Heart right ventricle (tissue), 16 donors: ENCODE results near the gene KRT84. TPM values are rescaled to one million over a fixed set of nuclear protein-coding genes. Genes with fewer than 3 reads are reported as not detected.

ENCODE experiments used
- ATAC-seq, 8 donors: fragments of 200-7000 bp; cut with Tn5 transposase; one replicate each; pipeline ENCODE4 v1.9.1; 2020; ENCODE audit warnings: mild to moderate bottlenecking in 8 of 8, moderate library complexity in 8 of 8, moderate number of reproducible peaks in 1 of 8
- DNase-seq, 2 donors: peaks; one replicate each; pipeline ENCODE4 v3.0.0-alpha.2; 2020
- H3K27ac ChIP-seq, 10 donors: fragments of 200-600 bp; sonication (generic) in 2 of 10; one replicate each; pipeline versions ENCODE4 v1.5.0 to v1.8.0; 2020 to 2022; ENCODE audit warnings: mild to moderate bottlenecking in 3 of 10
- H3K27me3 ChIP-seq, 7 donors: fragments of 200-600 bp; one replicate each; pipeline ENCODE4 v1.8.0; 2021 to 2022; ENCODE audit warnings: mild to moderate bottlenecking in 2 of 7
- H3K36me3 ChIP-seq, 9 donors: fragments of 200-600 bp; sonication (generic) in 1 of 9; one replicate each; pipeline versions ENCODE4 v1.5.0 to v1.8.0; 2020 to 2022; ENCODE audit warnings: mild to moderate bottlenecking in 2 of 9
- H3K4me1 ChIP-seq, 9 donors: fragments of 200-600 bp; sonication (generic) in 1 of 9; one replicate each; pipeline versions ENCODE4 v1.5.0 to v1.8.0; 2020 to 2022; ENCODE audit warnings: mild to moderate bottlenecking in 4 of 9
- H3K4me3 ChIP-seq, 10 donors: fragments of 200-600 bp; sonication (generic) in 2 of 10; one replicate each; pipeline versions ENCODE4 v1.5.0 to v1.8.0; 2020 to 2022; ENCODE audit warnings: mild to moderate bottlenecking in 7 of 10, moderate library complexity in 2 of 10
- H3K9me3 ChIP-seq, 11 donors: fragments of 200-600 bp in 10 of 11; sonication (generic) in 2 of 11; one replicate each; pipeline versions ENCODE4 v1.5.0 to v1.8.0; 2013 to 2022; ENCODE audit warnings: mild to moderate bottlenecking in 2 of 11, control low read depth in 1 of 11, moderate library complexity in 1 of 11
- WGBS, 2 donors: extraction: QIAGEN DNeasy Blood & Tissue Kit; methylation state at CpG; one replicate each; pipeline ENCODE4 v1.1.7; 2013; ENCODE audit warnings: inconsistent platforms in 1 of 2; 5-methylcytosine and 5-hydroxymethylcytosine counted together
- intact Hi-C, 10 donors: fragments of 100-400 bp; cut with DNase I; formaldehyde crosslinking; loops; one replicate each; pipeline versions ENCODE4 v1.11.1 to v1.14.2; 2022
- polyA plus RNA-seq, 2 donors: library from polyadenylated mRNA; stranded (reverse); fragments of 200-250 nt; gene quantifications; one replicate each; pipeline ENCODE4 v1.2.3, GENCODE V29; 2013
- total RNA-seq, 10 donors: library from RNA; stranded (reverse); fragmentation: NEBNext Ultra II Directional in 3 of 10; extraction: Animal tissue kit (Norgen Biotek cat#: 25700) in 3 of 10; gene quantifications; one replicate each; pipeline versions ENCODE4 v1.2.1 to v1.2.4, GENCODE V29; 2021 to 2023
- TF ChIP-seq, protein P1 (sequence below), 9 donors: fragments of 200-600 bp; sonication (generic) in 2 of 9; IDR thresholded peaks; one replicate each; pipeline versions ENCODE4 v1.5.0 to v1.8.0; 2021 to 2022; ENCODE audit warnings: antibody characterized with exemption in 9 of 9, mild to moderate bottlenecking in 5 of 9, moderate library complexity in 1 of 9
- donor health status: Arrhythmogenic right ventricular cardiomyopathy.
- donor health status: ischemic (EF 13 %, LVEDD 7.1; RV severe dilation, severe dysfunction).
- donor health status: healthy with polysubstance abuse.
- donor health status: DM: no; HTN: yes; CAD: no.
- donor health status: DM: no; HTN: no; CAD: no.
- donor health status: ischemic (EF 25% LVEDD 6.9; RV normal size, moderate dysfunction).
- donor health status: ischemic (EF 25% LVEDD 5.7; RV mildly dilated, moderate dysfunction).
- donor health status: healthy.
- donor health status: DM: yes; HTN: yes; CAD: no.
- donor health status: Ischemic cardiomyopathy.
- donor health status: ischemic (EF 35%, LVEDD 5.7; RV mildly dilated, moderate dysfunction).
- donor health status: nonischemic (EF 11% LVEDD 7.7; RV severe dilation, severe dysfunction).
- donor health status: DM: yes; HTN: yes; CAD: no.
- donor health status: PGD.
- donor health status: ischemic (EF 29% LVEDD 5.4; RV normal size, mild dysfunction).
- donor health status: nonischemic (EF 23%, LVEDD 6.1; RV moderate dilation, normal function).

The KRT84 gene
- total and polyA plus RNA-seq, 12 donors: not detected

DNA sequence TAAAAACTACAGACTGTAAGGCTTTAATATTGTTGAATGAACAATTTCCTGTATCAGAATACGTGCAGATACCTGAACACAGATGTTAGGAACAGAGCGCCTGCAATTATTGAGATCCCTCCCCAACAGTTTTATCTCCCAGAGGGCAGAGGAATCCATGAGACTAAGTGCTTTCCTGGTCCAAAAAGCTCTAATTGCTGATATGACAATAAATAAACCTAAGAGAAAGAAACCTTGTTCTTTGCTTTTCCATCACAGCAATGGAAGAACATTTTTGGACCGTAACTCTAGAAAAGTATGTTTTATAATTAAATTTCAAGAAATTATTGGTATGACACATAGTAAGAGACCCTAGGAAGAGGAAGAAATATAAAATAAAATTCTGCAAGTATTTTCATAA, 51.3 kb downstream of the KRT84 start:
- H3K4me1 ChIP-seq: no peaks in the 10 kb centered on the region
- WGBS, 2 donors: 82 to 85% methylated on average over 3 of the region's 3 CpGs
- TF ChIP-seq, protein P1, sequence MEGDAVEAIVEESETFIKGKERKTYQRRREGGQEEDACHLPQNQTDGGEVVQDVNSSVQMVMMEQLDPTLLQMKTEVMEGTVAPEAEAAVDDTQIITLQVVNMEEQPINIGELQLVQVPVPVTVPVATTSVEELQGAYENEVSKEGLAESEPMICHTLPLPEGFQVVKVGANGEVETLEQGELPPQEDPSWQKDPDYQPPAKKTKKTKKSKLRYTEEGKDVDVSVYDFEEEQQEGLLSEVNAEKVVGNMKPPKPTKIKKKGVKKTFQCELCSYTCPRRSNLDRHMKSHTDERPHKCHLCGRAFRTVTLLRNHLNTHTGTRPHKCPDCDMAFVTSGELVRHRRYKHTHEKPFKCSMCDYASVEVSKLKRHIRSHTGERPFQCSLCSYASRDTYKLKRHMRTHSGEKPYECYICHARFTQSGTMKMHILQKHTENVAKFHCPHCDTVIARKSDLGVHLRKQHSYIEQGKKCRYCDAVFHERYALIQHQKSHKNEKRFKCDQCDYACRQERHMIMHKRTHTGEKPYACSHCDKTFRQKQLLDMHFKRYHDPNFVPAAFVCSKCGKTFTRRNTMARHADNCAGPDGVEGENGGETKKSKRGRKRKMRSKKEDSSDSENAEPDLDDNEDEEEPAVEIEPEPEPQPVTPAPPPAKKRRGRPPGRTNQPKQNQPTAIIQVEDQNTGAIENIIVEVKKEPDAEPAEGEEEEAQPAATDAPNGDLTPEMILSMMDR (IDR thresholded peaks at IDR 0.05): no peak
- intact Hi-C loops: no loop called here
- H3K4me3 ChIP-seq: no peak overlapping the region
- peaks cover 0 to 36% (median 15%) of the 10 kb centered on the region in 7 donors for H3K27me3 ChIP-seq
- H3K9me3 ChIP-seq: peaks cover 0 to 28% (median 10%) of the 10 kb centered on the region in 11 donors
- H3K36me3 ChIP-seq: no peaks in the 10 kb centered on the region
- ATAC-seq: no peak
- H3K27ac ChIP-seq: no peak overlapping the region
- no peak for DNase-seq

DNA sequence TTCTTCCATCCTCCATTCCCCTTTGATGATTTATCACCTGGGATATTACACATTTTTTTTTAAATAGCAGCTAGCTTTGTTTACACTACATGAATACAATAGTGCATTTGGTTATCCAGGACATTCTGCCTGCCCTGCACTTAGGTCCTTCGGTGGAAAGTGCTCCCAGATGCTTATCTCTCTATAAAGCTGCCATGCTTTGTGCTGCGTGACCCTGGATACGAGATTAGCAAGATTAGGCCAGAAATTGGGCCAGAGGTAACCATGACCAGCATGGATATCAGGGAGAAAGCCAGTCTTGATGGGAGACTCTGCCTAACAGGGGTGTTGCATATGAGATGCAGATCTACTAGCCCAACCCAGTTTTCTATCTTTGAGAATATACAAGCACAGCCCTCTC, 52.1 kb downstream of the KRT84 start:
- intact Hi-C loops: no loop called here
- TF ChIP-seq, protein P1 (IDR thresholded peaks at IDR 0.05): no peak
- Histone ChIP-seq H3K9me3 (peaks cover 0 to 28% (median 10%) of the 10 kb centered on the region in 11 donors), H3K4me3 (no peak overlapping the region), H3K27me3 (peaks cover 0 to 40% (median 20%) of the 10 kb centered on the region in 7 donors), H3K27ac (no peak overlapping the region), H3K36me3 (no peaks in the 10 kb centered on the region), H3K4me1 (no peaks in the 10 kb centered on the region)
- ATAC-seq (no peak), DNase-seq (no peak)
- WGBS, 2 donors: 64 to 68% methylated on average over 3 of the region's 3 CpGs

DNA sequence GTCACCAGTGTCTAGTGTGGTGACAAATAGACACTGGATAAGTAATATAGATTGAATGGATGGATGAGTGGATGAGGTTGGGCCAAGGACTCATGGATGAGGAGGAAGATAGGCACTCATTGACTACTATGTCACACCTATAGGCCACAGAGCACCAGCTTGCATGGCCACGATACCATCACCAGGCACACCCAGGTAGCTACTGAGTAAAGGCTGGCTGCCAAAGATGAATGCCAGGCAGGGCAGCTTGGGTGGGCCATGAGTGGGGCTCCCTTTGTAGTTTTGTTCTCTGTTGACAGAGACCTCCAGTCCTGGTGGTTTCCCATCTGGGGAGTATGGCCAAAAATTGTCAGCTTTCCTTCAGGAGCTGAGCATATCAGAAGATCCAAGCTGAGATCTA, 53.1 kb downstream of the KRT84 start:
- peaks cover 0 to 40% (median 20%) of the 10 kb centered on the region in 7 donors for H3K27me3 ChIP-seq
- DNase-seq (no peak), ATAC-seq (no peak)
- intact Hi-C loops: no loop called here
- H3K36me3 ChIP-seq: no peaks in the 10 kb centered on the region
- H3K27ac ChIP-seq: no peak overlapping the region
- 89% methylated on average over 1 of the region's 1 CpG for WGBS, 2 donors
- H3K4me1 ChIP-seq: no peaks in the 10 kb centered on the region
- H3K9me3 ChIP-seq: peaks cover 0 to 20% (median 10%) of the 10 kb centered on the region in 11 donors
- TF ChIP-seq, protein P1 (IDR thresholded peaks at IDR 0.05): no peak
- no peak overlapping the region for H3K4me3 ChIP-seq

DNA sequence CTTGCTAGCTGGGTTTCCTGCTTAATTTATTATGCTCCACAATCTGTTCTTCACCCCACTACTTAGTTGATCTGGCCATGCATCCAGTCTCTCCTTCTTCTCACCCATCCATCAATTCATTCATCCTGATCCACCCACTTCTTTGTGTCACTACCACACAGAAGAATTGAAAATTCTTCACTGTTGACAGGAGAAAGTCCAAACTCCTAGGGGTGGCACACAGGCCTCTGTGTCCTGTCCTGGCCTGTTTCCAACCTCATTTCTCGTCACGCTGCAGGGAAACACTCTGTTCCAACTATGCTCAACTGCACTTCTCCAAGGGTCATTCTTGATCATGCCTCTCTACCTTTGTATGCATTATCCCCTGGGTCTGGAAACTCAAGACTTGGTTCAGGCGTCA, 53.6 kb downstream of the KRT84 start:
- 77 to 81% methylated on average over 3 of the region's 3 CpGs for WGBS, 2 donors
- intact Hi-C loops: no loop called here
- no peaks in the 10 kb centered on the region for H3K36me3 ChIP-seq

More for the DNA sequence above, 53.6 kb downstream of the KRT84 start:
- DNase-seq (no peak), ATAC-seq (no peak)
- TF ChIP-seq, protein P1 (IDR thresholded peaks at IDR 0.05): no peak
- peaks cover 0 to 17% (median 10%) of the 10 kb centered on the region in 11 donors for H3K9me3 ChIP-seq
- no peak overlapping the region for H3K4me3 ChIP-seq
- no peaks in the 10 kb centered on the region for H3K4me1 ChIP-seq
- H3K27ac ChIP-seq: no peak overlapping the region
- peaks cover 0 to 40% (median 20%) of the 10 kb centered on the region in 7 donors for H3K27me3 ChIP-seq
